Measurements from ENCODE around the gene SLC30A10. TPM values are rescaled to one million over a fixed set of nuclear protein-coding genes. Genes with fewer than 3 reads are reported as not detected.

The SLC30A10 gene
- total RNA-seq, 4 donors from 2014 or later = 0.63 to 1.4 TPM; not detected in 2

GRCh38 chr1:219927298-219927955 lies 930 bp downstream of the SLC30A10 start:
- Histone ChIP-seq H3K4me3 (peak overlapping the region; percentile 16 to 55 (median 27)), H3K4me1 (peaks cover 0 to 12% (median 0%) of the 10 kb centered on the region in 4 donors), H3K36me3 (no peaks in the 10 kb centered on the region), H3K9me3 (no peaks in the 10 kb centered on the region), H3K27me3 (peaks cover 0 to 29% of the 10 kb centered on the region in 2 donors), H3K27ac (no peak overlapping the region)
- WGBS, 2 donors = 20 to 25% methylated on average over 24 to 26 of the region's 31 CpGs
- no peak for DNase-seq (ENCODE audit: low spot score in 2 of 2)
- TF ChIP-seq CTCF (IDR thresholded peaks at IDR 0.05) = no peak
- no peak for TF ChIP-seq POLR2A (IDR thresholded peaks at IDR 0.05)
- no peak for TF ChIP-seq EP300 (IDR thresholded peaks at IDR 0.05)

GRCh38 chr1:219926363-219926998 lies 1.9 kb downstream of the SLC30A10 start:
- H3K27ac ChIP-seq = no peak overlapping the region
- DNase-seq (ENCODE audit: low spot score in 2 of 2) = no peak
- WGBS, 2 donors = 88 to 92% methylated on average over 6 of the region's 6 CpGs
- H3K27me3 ChIP-seq = peaks cover 0 to 29% of the 10 kb centered on the region in 2 donors
- H3K4me3 ChIP-seq = no peak overlapping the region
- H3K4me1 ChIP-seq = peaks cover 0 to 12% (median 0%) of the 10 kb centered on the region in 4 donors
- no peaks in the 10 kb centered on the region for H3K36me3 ChIP-seq
- no peaks in the 10 kb centered on the region for H3K9me3 ChIP-seq
- TF ChIP-seq POLR2A (IDR thresholded peaks at IDR 0.05) (no peak), EP300 (IDR thresholded peaks at IDR 0.05) (no peak), CTCF (IDR thresholded peaks at IDR 0.05) (no peak)

- Histone ChIP-seq H3K4me3 (no peak overlapping the region), H3K9me3 (no peaks in the 10 kb centered on the region), H3K27me3 (peaks cover 0 to 25% of the 10 kb centered on the region in 2 donors), H3K36me3 (no peaks in the 10 kb centered on the region), H3K27ac (no peak overlapping the region), H3K4me1 (peaks cover 0 to 12% (median 0%) of the 10 kb centered on the region in 4 donors)
- DNase-seq (ENCODE audit: low spot score in 2 of 2) = no peak
- WGBS, 2 donors = 86% methylated on average over 4 of the region's 4 CpGs
- no peak for TF ChIP-seq EP300 (IDR thresholded peaks at IDR 0.05)
- no peak for TF ChIP-seq POLR2A (IDR thresholded peaks at IDR 0.05)
- no peak for TF ChIP-seq CTCF (IDR thresholded peaks at IDR 0.05)
Measured at GRCh38 chr1:219924342-219924741, 4.0 kb downstream of the SLC30A10 start.

GRCh38 chr1:219917851-219918466 lies 10.4 kb downstream of the SLC30A10 start:
- WGBS, 2 donors = 90 to 91% methylated on average over 10 of the region's 10 CpGs
- TF ChIP-seq EP300 (IDR thresholded peaks at IDR 0.05) = no peak
- TF ChIP-seq POLR2A (IDR thresholded peaks at IDR 0.05) = no peak
- TF ChIP-seq CTCF (IDR thresholded peaks at IDR 0.05) = no peak

GRCh38 chr1:219917281-219917680 lies 11.1 kb downstream of the SLC30A10 start:
- no peak for DNase-seq (ENCODE audit: low spot score in 2 of 2)
- Histone ChIP-seq H3K27me3 (no peaks in the 10 kb centered on the region), H3K27ac (no peak overlapping the region), H3K9me3 (no peaks in the 10 kb centered on the region), H3K36me3 (no peaks in the 10 kb centered on the region), H3K4me1 (peaks cover 0 to 3% (median 0%) of the 10 kb centered on the region in 4 donors), H3K4me3 (no peak overlapping the region)
- no peak for TF ChIP-seq POLR2A (IDR thresholded peaks at IDR 0.05)
- no peak for TF ChIP-seq CTCF (IDR thresholded peaks at IDR 0.05)
- no peak for TF ChIP-seq EP300 (IDR thresholded peaks at IDR 0.05)
- WGBS, 2 donors = 90 to 91% methylated on average over 1 of the region's 1 CpG

More at GRCh38 chr1:219917851-219918466, 10.4 kb downstream of the SLC30A10 start:
- DNase-seq (ENCODE audit: low spot score in 2 of 2) = no peak
- Histone ChIP-seq H3K9me3 (no peaks in the 10 kb centered on the region), H3K36me3 (no peaks in the 10 kb centered on the region), H3K4me3 (no peak overlapping the region), H3K27me3 (no peaks in the 10 kb centered on the region), H3K4me1 (peaks cover 0 to 3% (median 0%) of the 10 kb centered on the region in 4 donors), H3K27ac (no peak overlapping the region)

All from tibial nerve (tissue), 4 donors.